ENCODE data around the gene GSTM2. TPM values are rescaled to one million over a fixed set of nuclear protein-coding genes. Genes with fewer than 3 reads are reported as not detected.

The GSTM2 gene
- total and polyA plus RNA-seq, 2 experiments from 2014 or later: 48.7 to 91.4 TPM

DNA sequence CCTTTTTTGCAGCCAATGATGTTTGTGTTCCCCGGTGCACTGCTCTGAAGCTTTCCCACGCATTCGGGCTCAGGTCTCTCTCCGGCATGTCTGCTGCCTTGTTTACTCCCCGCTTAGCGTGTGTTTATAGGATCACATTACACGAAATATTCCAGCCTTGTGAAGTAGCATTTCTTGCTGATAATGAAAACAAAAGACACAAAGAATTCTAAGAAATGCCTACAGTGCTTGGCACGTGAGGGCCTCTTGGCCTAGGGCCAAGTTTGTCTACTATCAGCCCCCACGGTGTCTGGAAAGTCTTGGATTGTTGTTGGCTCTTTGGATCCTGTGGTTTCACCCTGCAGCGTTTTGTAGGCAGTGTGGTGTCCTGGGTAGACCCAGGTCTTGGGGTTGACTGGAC lies 23.2 kb upstream of the GSTM2 start:
- Histone ChIP-seq H3K4me3 (no peak overlapping the region), H4K20me1 (ENCODE audit: insufficient read depth, poor library complexity, severe bottlenecking) (no peaks in the 10 kb centered on the region), H3K36me3 (replicated peaks; ENCODE audit: insufficient read depth, low read depth) (no peaks in the 10 kb centered on the region), H3K9me2 (replicated peaks; ENCODE audit: insufficient read depth) (no peaks in the 10 kb centered on the region), H2AFZ (no peak overlapping the region), H3K9me3 (ENCODE audit: low read depth) (no peaks in the 10 kb centered on the region), H3K4me2 (peak overlapping the region; percentile 12), H3K27ac (peak overlapping the region; percentile 60), H3K27me3 (no peaks in the 10 kb centered on the region), H3K79me2 (no peaks in the 10 kb centered on the region), H3K4me1 (ENCODE audit: insufficient read depth) (peaks cover 20% of the 10 kb centered on the region)
- TF ChIP-seq EZH2phosphoT487 (IDR thresholded peaks at IDR 0.05; ENCODE audit: low read depth, severe bottlenecking, unreplicated experiment) (no peak), EZH2 (IDR thresholded peaks at IDR 0.05; ENCODE audit: borderline replicate concordance) (no peak)
- TF ChIP-seq, protein P1, sequence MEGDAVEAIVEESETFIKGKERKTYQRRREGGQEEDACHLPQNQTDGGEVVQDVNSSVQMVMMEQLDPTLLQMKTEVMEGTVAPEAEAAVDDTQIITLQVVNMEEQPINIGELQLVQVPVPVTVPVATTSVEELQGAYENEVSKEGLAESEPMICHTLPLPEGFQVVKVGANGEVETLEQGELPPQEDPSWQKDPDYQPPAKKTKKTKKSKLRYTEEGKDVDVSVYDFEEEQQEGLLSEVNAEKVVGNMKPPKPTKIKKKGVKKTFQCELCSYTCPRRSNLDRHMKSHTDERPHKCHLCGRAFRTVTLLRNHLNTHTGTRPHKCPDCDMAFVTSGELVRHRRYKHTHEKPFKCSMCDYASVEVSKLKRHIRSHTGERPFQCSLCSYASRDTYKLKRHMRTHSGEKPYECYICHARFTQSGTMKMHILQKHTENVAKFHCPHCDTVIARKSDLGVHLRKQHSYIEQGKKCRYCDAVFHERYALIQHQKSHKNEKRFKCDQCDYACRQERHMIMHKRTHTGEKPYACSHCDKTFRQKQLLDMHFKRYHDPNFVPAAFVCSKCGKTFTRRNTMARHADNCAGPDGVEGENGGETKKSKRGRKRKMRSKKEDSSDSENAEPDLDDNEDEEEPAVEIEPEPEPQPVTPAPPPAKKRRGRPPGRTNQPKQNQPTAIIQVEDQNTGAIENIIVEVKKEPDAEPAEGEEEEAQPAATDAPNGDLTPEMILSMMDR (IDR thresholded peaks at IDR 0.05; ENCODE audit: poor library complexity): no peak
- 21% methylated on average over 10 of the region's 10 CpGs for WGBS (ENCODE audit: low lambda C conversion rate, missing lambda C conversion rate)
- peak; percentile 74 for DNase-seq (ENCODE audit: low spot score)

DNA sequence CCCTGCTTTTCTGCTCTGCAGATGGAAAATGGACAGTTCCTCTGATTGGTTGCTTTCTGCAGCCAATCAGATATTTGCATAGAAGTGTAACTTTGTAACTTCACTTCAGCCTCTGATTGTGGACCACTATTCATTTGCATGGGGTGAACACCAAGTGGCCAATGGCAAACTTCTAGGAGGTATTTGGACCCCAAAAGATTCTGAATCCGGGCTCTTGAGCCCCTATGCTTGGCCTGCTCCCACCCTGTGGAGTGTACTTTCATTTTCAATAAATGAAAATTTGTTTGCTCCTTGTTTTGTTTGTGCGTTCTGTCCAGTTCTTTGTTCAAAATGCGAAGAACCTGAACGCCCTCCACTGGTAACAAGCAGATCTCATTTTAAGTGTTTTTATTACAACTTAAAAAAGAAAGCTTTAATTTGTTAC lies 18.4 kb upstream of the GSTM2 start:
- Histone ChIP-seq H3K36me3 (replicated peaks; ENCODE audit: insufficient read depth, low read depth) (no peaks in the 10 kb centered on the region), H3K27ac (peak overlapping the region; percentile 64), H3K9me3 (ENCODE audit: low read depth) (no peaks in the 10 kb centered on the region), H3K27me3 (no peaks in the 10 kb centered on the region), H4K20me1 (ENCODE audit: insufficient read depth, poor library complexity, severe bottlenecking) (no peaks in the 10 kb centered on the region), H3K4me2 (peak overlapping the region; percentile 58), H3K4me3 (no peak overlapping the region), H2AFZ (no peak overlapping the region), H3K9me2 (replicated peaks; ENCODE audit: insufficient read depth) (no peaks in the 10 kb centered on the region), H3K79me2 (no peaks in the 10 kb centered on the region), H3K4me1 (ENCODE audit: insufficient read depth) (peaks cover 9% of the 10 kb centered on the region)
- TF ChIP-seq, protein P1 (IDR thresholded peaks at IDR 0.05; ENCODE audit: poor library complexity): peak; percentile 52
- no peak for TF ChIP-seq EZH2phosphoT487 (IDR thresholded peaks at IDR 0.05; ENCODE audit: low read depth, severe bottlenecking, unreplicated experiment)
- WGBS (ENCODE audit: low lambda C conversion rate, missing lambda C conversion rate): 69% methylated on average over 4 of the region's 4 CpGs
- DNase-seq (ENCODE audit: low spot score): no peak

DNA sequence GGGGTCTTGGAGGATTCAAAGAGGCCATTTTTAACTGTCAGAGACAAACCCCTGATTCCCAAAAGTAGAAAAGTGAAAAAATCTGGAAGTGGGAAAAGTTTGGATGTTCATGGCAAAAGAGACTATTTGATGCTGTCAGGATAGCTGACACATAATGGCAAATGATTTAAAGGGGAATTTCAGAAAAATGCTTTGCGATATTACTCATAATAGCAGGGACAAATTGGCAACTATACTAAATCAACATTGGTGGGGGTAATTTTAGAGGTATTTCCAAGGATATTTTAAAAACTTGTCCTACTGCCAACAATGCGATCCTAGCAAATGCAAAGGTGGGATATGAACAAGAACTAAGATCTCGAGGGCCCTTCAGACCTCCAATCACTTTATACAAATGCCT lies 17.2 kb upstream of the GSTM2 start:
- no peak for DNase-seq (ENCODE audit: low spot score)
- WGBS (ENCODE audit: low lambda C conversion rate, missing lambda C conversion rate): 92% methylated on average over 3 of the region's 3 CpGs
- H3K4me2 ChIP-seq: no peak overlapping the region
- no peak overlapping the region for H3K4me3 ChIP-seq
- no peaks in the 10 kb centered on the region for H3K9me3 ChIP-seq (ENCODE audit: low read depth)
- peaks cover 6% of the 10 kb centered on the region for H3K79me2 ChIP-seq
- no peak overlapping the region for H2AFZ ChIP-seq
- no peak for TF ChIP-seq EZH2 (IDR thresholded peaks at IDR 0.05; ENCODE audit: borderline replicate concordance)
- TF ChIP-seq EZH2phosphoT487 (IDR thresholded peaks at IDR 0.05; ENCODE audit: low read depth, severe bottlenecking, unreplicated experiment): no peak
- TF ChIP-seq, protein P1 (IDR thresholded peaks at IDR 0.05; ENCODE audit: poor library complexity): no peak
- H3K36me3 ChIP-seq (replicated peaks; ENCODE audit: insufficient read depth, low read depth): no peaks in the 10 kb centered on the region
- H3K9me2 ChIP-seq (replicated peaks; ENCODE audit: insufficient read depth): no peaks in the 10 kb centered on the region
- H3K4me1 ChIP-seq (ENCODE audit: insufficient read depth): peaks cover 9% of the 10 kb centered on the region
- no peak overlapping the region for H3K27ac ChIP-seq
- H4K20me1 ChIP-seq (ENCODE audit: insufficient read depth, poor library complexity, severe bottlenecking): no peaks in the 10 kb centered on the region
- no peaks in the 10 kb centered on the region for H3K27me3 ChIP-seq

DNA sequence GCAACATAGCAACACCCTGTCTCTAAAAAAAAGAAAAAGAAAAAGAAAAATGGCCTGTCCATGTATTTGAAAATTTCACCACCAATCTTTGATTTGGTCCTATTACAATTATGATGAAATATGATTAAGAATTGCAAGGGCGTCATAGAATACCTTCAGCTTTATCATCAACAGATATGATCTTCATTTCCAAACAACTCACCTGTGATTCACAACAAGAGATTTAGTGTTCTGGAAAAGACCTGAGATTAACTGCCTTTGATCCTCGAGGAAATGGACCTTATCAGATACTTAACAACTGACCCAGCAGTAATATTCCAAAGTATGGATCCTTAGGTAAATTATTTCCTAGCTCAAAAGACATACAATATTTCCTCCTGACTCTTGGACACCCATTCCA lies 15.5 kb upstream of the GSTM2 start:
- no peak for DNase-seq (ENCODE audit: low spot score)
- no peaks in the 10 kb centered on the region for H3K9me3 ChIP-seq (ENCODE audit: low read depth)
- H3K27ac ChIP-seq: peak overlapping the region; percentile 49
- H3K36me3 ChIP-seq (replicated peaks; ENCODE audit: insufficient read depth, low read depth): no peaks in the 10 kb centered on the region
- H3K27me3 ChIP-seq: no peaks in the 10 kb centered on the region
- H3K9me2 ChIP-seq (replicated peaks; ENCODE audit: insufficient read depth): no peaks in the 10 kb centered on the region
- H2AFZ ChIP-seq: no peak overlapping the region
- 57% methylated on average over 2 of the region's 2 CpGs for WGBS (ENCODE audit: low lambda C conversion rate, missing lambda C conversion rate)
- peaks cover 9% of the 10 kb centered on the region for H3K4me1 ChIP-seq (ENCODE audit: insufficient read depth)
- H3K79me2 ChIP-seq: peaks cover 6% of the 10 kb centered on the region
- no peak overlapping the region for H3K4me2 ChIP-seq
- no peak overlapping the region for H3K4me3 ChIP-seq
- TF ChIP-seq, protein P1 (IDR thresholded peaks at IDR 0.05; ENCODE audit: poor library complexity): no peak
- TF ChIP-seq EZH2 (IDR thresholded peaks at IDR 0.05; ENCODE audit: borderline replicate concordance) (no peak), EZH2phosphoT487 (IDR thresholded peaks at IDR 0.05; ENCODE audit: low read depth, severe bottlenecking, unreplicated experiment) (no peak)
- H4K20me1 ChIP-seq (ENCODE audit: insufficient read depth, poor library complexity, severe bottlenecking): no peaks in the 10 kb centered on the region

All from hepatocyte (in vitro differentiated cells).